GM12865 (cell line): ENCODE results near the gene NOX5.

ENCODE experiments used
- DNase-seq: peaks from one replicate; pipeline ENCODE4 v3.0.0; 2010; ENCODE audit warnings: low read depth
- H3K4me3 ChIP-seq: 2 replicates; pipeline ENCODE4 v1.5.1; 2011; ENCODE audit warnings: mild to moderate bottlenecking, low read depth, low read length, control low read depth
- CTCF ChIP-seq: IDR thresholded peaks from 2 replicates; pipeline ENCODE4 v1.5.1; 2011; ENCODE audit warnings: low read length, control low read depth, low read depth, inconsistent platforms; ENCODE audit not compliant: insufficient read depth; ENCODE audit errors: missing control alignments

The NOX5 gene

DNA sequence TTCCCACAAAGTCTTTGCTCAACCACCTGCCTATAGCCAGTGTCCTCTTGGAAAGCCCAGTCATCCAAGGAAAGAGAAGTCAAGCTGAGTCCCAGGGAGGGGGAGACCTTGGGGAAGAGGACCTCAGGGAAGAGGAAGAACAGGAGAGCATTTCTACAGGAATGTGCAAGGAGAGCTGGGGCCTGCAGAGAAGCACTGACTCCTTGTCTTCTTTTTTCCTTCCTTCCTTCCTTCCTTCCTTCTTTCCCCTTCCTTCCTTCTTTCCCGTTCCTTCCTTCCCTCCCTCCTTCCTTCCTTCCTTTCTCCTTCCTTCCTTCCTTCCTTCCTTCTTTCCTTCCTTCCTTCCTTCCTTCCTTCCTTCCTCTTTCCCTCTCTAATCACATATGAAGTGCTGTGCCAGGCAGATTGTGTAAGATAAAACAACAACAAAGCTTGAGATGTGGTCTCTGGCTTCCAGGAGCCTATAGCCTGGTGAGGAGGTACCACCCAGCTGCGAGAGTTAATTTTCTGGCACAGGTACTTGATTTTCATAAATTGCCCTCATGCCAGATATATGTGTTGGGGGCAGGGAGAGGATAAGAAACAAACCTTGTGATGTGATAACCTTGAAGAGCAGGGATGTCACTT lies 70.0 kb downstream of the NOX5 start:
- DNase-seq: no peak
- TF ChIP-seq CTCF: no peak

DNA sequence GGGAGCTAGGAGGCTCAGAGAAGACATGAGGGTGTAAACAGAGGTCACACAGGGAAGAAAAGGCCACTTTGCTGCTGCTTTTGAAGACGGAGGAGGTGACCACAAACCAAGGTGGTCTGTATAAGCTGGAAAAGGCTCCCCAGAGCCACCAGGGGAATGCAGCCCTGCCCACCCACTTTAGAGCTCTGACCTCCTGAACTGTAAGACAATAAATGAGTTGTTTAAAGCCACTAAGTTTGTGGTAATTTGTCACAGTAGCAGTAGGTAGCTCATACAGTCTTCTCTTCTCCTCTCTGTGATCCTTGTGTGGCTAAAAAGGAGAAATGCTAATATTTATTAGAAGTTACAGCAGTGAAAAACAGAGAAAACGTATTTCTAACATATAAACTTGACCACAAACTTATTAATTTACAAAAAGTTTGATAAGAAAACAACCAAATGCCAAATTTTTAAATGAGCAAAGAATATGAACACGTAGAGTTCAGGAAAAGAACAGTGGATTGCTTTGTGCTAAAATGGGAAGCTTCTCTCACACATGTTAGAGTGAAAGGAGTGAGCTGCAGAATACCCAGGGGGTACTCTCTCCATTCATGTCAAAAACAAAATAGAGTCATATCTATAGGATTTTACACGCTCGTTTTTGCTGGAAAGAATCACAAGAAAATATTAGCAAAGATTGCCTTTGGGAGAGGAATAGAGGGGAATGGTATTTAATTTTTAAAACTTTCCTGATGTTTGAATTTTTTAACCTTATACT lies 71.0 kb downstream of the NOX5 start:
- H3K4me3 ChIP-seq: no peak overlapping the region
- DNase-seq: no peak
- TF ChIP-seq CTCF: no peak

More for the DNA sequence above, 70.0 kb downstream of the NOX5 start:
- H3K4me3 ChIP-seq: no peak overlapping the region

- TF ChIP-seq CTCF: no peak
- no peak for DNase-seq
- H3K4me3 ChIP-seq: no peak overlapping the region
Observed at GRCh38 chr15:69086427-69087204, 72.1 kb downstream of the NOX5 start.

GRCh38 chr15:69087366-69087976 lies 73.0 kb downstream of the NOX5 start:
- no peak overlapping the region for H3K4me3 ChIP-seq
- DNase-seq: no peak
- TF ChIP-seq CTCF: no peak

DNA sequence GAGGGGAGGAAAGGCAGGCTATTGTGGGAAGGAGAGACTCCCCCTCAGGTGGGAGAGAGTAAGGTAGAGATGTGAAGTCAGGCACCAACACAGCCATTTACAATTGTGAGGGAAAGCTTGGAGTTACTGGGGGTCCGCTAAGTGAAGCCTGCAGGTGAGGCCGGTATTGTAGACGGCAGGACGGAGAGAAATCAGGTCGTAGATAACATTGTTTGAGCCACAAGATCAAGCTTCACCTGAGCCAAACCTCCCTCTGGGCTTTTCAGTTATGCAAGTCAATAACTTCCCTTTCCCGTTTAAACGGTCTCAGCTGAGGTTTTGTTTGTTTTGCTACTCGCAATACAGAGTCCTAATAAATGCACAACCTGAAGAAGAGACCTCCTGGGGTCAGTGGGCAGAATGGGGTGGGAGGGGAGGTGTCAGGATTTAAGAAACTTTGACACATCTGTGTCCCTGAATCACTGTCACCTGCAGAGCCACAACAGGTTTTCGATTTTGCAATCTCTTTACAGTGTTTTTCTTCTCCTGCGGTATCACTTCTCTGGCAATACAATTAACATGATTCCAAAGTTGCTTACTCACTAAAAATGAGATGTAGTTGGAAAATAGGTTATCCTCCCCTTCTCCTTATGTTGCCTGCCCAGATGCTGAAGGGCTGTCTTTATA lies 73.9 kb downstream of the NOX5 start:
- TF ChIP-seq CTCF: no peak
- H3K4me3 ChIP-seq: no peak overlapping the region
- no peak for DNase-seq

- DNase-seq: no peak
- no peak for TF ChIP-seq CTCF
- H3K4me3 ChIP-seq: no peak overlapping the region
Observed at GRCh38 chr15:69089258-69089657, 74.8 kb downstream of the NOX5 start.
